ENCODE data around the gene SENP6.
"Not testable (repeated sequence)": the region's sequence is repeated elsewhere in the genome, so short reads cannot be mapped to it uniquely, and the experiment has no call there.

Gene SENP6

DNA sequence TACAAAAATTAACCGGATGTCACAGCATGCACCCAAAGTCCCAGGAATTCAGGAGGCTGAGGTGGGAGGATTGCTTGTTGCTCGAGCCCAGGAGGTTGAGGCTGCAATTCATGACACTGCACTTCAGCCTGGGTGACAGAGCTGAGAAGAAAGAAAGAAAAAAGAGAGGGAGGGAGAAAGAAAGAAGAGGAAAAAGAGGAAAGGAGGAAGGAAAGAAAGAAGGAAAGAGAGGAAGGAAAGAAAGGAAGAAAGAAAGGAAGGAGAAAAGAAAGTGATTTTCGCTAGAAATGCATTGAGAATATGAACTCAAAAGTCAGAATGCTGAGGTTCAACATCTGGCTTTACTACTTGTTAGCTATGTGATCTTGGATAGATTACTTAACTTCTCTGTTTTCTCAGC lies 6.6 kb downstream of the SENP6 start:
- no peak for DNase-seq (ENCODE audit: low read depth)

DNA sequence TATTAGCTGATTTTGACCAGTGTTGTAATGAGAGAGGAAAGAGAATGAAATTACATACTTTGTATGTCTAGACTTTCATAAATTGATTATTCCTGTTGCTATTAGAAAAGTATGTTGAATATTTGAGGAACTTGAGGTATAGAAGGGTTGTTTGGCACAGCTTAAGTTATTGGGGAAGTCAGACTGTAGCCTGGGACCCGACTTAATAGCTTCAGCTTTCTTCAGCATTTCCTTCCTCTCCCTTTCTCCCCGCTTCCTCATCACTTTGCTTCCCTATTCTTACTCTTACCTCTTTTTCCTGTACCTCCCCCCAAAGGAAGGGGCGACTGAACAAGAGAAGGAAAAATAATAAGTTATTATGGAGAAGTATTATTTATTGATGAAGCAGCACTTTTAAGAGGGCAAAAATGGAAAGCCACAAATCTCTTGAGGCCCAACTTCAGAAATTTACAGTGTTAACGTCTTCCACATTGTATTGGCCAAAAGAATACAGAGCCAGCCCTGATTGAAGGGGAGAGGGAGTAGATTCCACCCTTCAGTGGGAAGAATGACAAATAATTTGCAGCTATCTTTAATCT lies 7.4 kb downstream of the SENP6 start:
- DNase-seq (ENCODE audit: low read depth) = no peak

DNA sequence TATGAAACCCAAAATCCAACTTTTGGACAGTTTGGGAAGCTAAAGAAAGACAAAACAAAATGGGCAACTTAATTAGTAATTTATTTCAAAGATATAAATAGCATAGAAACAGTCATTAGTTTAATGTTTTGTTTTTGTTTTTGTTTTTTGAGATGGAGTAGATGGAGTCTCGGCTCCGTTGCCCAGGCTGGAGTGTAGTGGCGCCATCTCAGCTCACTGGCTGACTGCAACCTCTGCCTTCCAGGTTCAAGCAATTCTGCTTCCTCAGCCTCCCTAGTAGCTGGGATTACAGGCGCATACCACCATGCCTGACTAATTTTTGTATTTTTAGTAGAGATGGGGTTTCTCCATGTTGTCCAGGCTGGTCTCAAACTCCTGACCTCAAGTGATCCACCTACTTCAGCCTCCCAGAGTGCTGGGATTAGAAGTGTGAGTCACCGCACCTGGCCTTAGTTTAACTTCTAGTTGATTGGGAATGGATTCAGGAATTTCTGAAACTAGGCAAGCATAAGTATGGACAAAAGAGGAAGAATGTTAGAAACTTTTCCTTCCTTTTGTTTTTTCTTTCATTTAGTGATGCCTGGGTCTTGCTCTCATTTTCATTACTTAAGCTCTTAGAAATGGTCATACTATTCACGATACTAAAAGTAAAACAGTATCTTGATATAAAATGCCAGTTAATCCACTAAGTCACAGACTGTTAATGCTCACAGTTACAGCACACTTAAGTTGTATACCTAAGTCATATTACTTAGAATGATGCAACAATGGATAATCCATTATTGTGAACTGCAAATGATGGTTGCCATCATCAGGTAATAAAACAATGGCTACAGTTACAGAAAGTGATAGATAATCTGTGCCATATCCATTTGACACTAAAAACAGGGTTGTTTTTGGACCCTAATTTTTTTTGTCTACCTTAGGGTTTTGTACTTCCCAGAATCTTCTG lies 8.2 kb downstream of the SENP6 start:
- DNase-seq (ENCODE audit: low read depth) = no peak

DNA sequence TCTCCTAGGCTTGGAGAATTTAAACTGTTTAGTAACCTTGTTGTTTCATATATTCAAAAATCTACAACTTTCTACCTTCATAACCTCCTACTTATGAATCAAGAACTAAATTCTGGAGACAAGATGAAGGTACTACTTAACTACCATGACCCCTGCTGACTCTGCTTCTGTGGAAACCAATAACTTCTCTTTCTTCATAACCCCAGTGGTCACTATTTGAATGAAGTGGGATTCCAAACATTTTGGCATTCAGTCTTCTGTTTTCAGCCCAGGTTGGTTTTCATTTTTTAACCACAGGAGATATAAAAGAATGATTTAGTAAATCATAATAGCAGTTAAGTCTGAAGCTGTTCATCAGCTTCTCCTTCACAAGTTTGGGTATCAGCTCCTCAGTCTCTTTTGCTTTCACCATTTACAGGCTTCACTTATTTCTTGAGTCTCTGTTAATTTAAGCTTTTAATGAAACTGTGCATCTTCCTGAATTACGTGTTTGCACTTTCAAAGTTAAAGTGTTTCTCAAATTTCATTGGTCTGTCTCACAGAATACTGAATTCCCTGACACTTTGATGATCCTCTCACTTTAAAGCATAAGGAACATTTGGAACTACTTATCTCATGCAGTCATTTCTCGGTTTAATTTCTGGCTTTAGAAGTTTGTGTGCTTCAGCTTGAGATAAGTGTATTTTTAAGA lies 9.5 kb downstream of the SENP6 start:
- no peak for DNase-seq (ENCODE audit: low read depth)

DNA sequence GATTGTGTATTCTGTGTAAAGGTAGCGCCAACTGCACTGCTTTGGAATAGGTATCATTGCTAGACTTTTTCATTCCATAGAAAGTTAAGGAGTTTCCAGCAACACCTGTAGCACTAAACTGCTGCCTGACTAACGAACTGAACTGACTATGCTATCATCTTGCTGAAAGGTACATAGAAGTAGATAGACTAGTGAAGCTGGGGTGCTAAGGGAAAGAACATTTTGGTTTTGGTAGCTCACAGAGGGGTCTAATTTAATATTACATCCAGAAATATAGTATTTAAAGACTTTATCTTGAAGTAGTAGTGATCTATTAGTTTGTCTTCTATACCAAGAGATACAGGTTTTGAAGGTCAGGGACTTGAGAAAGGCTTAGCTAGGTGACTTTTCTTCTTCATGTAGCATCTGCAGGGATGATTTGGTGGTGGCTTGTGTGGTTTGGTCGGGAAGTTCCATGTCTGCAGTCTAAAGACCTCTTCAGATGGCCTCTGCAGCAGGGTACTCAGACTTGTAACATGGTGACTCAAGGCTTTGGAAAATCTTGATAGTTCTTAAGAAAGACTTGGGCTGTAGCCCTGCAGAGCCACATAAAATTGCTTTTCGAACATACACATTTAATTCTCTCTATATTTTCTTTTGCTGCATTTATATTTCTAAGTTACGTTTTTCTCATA lies 10.2 kb downstream of the SENP6 start:
- DNase-seq (ENCODE audit: low read depth) = no peak

DNA sequence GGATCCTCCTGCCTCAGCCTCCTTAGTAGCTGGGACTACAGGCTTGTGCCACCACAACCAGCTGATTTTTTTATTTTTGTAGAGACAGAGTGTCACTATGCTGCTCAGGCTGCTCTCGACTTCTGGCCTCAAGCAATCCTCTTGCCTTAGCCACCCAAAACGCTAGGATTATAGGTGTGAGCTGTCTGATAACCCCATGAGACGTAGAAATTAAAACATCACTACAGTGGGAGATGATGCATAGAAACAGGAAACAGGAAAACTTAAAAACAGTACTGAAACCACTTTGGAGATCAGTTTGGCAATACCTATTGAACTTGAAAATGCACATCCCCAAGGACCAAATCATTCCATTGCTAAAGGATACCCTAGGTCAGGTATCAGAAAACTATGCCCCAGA lies 10.8 kb downstream of the SENP6 start:
- DNase-seq (ENCODE audit: low read depth) = no peak

DNA sequence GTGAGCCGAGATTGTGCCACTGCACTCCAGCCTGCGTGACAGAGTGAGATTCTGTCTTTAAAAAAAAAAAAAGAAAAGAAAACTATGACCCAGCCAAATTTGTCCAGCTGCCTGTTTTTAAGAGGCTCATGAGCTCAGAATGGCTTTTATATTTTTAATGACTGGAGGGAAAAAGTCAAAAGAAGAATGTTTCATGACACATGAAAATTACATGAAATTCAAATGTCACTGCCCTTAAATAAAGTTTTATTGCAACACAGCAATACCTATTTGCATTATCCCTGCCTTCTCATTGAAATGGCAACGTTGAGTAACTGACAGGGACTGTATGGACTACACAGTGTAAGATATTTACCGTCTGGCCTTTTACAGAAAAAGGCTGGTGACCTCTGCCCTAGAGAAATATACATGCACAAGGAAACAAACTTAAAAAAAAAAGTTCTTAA lies 11.4 kb downstream of the SENP6 start:
- DNase-seq (ENCODE audit: low read depth) = no peak

DNA sequence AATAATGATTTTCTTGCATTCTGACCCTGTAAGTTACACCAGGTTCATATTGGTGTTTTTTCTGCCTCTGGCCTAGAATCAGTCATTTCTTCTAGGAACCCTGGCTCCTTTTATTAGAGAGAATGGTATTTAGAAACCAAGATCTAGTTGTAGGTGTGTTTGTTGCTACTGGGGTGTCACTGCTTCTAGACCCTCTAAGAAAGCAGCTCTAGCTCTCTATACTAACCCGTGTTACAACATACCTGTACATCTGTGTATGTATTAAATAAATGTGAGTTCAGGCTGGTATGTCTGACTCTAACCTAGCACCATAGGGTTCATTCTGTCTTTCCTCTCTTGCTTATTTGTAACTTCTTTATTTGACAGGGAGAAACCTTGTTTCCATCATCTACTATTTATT lies 16.8 kb downstream of the SENP6 start:
- DNase-seq (ENCODE audit: low read depth) = no peak

DNA sequence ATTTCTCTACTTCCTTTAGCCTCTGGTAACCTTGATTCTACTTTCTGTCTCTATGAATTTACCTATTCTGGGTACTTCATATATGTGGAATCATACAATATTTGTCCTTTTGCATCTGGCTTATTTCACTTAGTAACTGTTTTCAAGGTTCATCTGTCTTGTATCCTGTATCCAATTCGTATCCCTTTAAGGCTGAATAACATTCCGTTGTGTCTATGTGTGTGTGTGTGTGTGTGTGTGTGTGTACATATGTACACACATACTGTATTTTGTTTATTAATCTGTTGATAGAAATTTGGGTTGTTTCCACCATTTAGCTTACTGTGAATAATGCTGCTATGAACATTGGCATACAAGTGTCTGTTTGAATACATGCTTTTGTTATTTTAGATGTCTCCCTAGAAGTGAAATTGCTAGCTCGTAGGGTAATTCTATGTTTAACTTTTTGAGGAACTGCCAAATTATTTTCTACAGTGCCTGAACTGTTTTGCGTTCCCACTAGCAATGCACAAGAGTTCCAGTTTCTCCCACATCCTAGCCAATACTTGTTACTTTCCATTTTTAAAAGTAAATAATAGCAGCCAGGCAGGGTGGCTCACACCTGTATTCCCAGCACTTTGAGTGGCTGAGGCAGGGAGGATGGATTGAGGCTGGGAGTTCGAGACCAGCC lies 17.7 kb downstream of the SENP6 start:
- no peak for DNase-seq (ENCODE audit: low read depth)

DNA sequence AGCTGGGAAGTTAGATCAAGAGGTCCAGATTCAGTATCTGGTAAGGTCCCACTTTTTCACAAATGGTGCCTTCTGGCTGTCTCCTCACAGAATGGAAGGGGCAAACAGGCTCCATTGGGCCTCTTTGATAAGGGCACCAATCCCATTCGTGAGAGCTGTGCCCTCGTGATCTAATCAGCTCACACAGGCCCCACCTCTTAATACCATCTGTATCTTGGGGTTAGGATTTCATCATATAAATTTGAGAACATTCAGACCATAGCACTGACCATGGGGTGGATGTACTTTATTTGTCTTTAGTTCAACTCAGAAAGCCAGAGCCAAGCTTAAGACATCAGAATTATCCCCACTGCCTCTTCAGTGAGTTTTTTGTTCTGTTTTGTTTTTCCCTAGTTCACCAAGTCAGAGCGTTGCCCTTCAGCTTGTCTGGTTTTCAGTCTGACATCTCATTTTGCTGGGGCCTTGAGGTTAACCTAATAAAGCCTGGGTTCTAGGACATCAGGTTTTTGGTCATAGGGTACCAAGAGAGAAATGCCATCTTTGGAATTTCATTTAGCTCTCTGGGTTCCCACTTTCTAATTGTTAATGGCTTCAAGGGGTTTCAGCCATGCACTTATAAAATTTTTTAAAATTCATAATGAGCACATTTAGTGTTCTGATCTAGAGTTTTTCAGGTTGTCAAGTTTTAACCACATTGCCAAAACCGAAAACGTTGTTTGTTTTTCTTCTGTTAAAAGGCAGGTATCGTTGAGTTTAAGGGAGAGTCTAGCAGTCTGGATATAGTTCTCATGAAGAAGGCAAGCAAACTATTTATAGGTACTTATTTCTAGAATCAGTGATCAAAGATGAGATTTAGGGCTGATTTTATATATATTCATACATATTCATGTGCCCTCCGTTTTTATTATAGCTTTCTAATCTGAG lies 19.0 kb downstream of the SENP6 start:
- DNase-seq (ENCODE audit: low read depth) = no peak

DNA sequence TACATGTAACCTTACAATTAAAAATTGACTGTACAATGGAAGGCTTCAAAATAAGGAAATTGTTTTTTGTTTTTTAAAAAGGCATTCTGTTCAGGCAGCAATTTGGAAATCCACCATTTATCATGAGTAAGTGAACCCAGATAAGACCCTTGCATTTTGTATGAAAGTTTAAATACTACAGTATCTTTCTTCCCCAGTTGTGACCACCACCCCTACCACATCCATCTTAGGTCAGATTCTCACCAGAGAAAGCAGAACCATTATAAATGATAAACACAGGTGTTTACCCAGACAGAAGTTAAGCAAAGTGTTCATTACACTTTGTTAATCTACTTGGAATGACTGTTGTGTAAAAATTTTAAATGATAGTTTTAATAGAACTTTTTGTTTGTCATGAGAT lies 20.2 kb downstream of the SENP6 start:
- no peak for DNase-seq (ENCODE audit: low read depth)

DNA sequence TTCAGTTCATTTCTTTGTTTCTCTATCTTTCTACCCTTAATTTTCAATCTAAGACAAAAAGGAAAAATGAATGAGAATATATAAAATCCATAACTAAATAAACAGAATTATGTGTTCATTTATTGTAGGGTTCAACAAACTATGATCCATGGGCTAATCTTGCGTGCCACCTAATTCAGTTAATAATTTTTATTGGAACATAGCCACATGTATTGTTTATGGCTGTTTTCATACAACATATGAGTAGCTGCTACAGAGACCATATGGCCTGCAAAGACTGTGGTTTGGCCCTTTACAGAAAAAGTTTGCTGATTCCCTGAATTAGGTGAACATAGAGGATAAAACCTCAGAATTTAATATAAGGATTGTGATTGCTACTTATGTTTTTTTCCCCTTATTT lies 21.8 kb downstream of the SENP6 start:
- no peak for DNase-seq (ENCODE audit: low read depth)

DNA sequence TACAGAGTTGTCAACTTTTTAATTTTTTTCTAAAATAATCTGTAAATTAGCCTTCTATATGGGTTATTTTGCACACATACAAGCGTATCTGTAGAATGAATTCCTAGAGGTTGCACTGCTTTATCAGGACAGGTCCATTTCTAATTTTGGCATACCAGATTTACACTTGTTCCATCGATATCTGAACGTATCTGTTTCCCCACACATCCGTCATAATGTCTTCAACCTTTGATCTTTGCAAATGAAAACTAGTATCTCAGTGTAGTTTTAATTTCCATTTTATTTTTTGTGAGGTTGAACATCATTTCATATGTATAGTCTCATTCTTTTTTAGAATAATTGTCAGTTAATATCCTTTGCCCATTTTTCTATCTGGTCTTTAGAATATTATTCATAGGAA lies 22.7 kb downstream of the SENP6 start:
- DNase-seq (ENCODE audit: low read depth) = no peak

DNA sequence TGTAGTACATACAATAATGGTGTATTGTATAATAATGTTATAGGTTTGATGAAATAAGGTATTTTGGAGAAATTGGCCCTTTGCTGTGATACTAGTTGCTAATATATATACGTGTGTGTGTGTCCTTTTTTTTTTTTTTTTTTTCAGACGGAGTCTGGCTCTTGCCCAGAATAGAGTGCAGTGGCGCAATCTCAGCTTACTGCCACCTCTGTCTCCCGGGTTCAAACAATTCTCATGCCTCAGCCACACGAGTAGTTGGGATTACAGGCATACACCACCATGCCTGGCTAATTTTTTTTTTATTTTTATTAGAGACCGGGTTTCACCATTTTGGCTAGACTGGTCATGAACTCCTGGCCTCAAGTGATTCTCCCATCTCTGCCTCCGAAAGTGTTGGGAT lies 23.3 kb downstream of the SENP6 start:
- no peak for DNase-seq (ENCODE audit: low read depth)

DNA sequence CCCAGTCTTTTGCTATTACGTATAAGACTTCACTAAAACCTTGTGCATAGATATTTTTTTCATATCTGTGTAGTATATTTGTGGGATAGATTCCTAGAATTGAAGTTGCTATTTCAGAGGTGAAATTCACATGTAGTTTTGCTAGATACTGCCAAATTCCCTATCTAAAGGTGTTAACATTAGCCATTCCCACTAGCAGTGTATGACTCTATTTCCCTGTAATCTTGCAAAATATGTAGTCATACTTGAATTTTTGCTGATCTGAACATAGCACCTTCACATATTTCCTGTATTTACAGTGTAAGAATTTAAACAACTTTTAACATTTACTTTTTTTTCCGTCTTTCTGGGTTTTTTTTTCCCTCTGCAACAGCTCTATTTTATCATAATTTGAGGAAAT lies 24.9 kb downstream of the SENP6 start:
- DNase-seq (ENCODE audit: low read depth) = no peak

DNA sequence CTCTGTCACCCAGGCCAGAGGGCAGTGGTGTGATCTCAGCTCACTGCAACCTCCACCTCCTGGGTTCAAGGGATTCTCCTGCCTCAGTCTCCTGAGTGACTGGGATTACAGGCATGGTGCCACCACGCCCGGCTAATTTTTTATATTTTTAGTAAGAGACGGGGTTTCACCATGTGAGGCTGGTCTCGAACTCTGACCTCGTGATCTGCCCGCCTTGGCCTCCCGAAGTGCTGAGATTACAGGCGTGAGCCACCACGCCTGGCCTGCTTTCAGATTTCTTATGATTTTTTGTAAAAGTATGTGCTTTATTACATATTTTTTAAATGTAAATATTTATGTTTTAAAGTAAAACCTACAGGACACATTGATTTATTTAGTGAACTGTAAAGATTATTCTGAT lies 26.0 kb downstream of the SENP6 start:
- not testable (repeated sequence) for DNase-seq (ENCODE audit: low read depth)

DNA sequence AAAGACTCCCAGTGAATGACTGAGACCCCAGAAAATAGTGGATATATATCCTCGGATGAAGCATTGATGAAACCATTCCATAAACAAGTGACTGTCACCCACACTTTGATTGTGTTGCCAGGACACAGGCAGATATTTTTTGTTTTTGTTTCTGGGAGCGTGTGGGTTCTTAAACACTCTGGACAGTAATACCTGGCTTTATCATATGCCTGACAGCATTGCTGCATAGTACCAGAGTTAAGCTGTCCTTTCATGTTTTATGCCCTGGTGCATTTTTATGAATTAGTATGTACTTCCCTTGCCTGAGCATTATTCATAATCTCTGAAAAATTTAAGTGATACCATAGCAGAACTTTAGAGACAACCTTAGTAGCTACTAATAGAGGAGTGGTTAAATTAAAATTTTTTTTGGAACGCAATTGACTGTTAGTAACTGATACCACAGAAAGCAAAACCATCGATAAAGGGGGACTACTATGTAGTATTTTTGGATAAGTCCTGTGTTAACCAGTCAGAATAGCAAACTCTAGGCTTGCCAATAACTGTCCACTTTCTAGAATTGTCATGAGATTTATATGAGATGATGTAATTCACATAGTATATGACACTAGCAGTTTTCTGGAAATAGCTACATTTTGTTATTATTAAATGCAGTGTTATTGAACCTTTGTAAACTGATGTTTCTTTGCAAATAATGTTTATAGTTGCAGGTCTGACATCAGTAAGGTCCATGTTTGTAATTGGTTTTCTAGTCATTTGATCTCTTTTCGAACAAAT lies 30.4 kb downstream of the SENP6 start:
- no peak for DNase-seq (ENCODE audit: low read depth)

DNA sequence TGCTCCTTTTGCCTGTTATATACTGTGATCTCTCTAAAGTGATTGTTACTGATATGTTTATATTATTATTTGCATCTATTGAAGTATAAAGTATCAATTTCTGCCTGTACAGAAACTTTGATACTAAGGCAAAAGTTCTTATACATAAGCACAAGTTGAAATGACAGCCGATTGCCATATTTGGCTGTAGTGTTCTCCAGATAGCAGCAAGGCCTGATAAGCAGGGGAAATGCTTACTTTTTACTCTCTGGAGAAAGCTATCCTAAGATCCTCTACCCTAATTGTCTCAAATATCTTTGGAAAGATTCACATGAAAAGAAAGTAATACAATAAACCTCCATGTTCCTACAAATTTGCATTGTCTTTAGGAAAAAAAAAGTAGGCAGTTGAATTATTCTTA lies 31.4 kb downstream of the SENP6 start:
- DNase-seq (ENCODE audit: low read depth) = no peak

DNA sequence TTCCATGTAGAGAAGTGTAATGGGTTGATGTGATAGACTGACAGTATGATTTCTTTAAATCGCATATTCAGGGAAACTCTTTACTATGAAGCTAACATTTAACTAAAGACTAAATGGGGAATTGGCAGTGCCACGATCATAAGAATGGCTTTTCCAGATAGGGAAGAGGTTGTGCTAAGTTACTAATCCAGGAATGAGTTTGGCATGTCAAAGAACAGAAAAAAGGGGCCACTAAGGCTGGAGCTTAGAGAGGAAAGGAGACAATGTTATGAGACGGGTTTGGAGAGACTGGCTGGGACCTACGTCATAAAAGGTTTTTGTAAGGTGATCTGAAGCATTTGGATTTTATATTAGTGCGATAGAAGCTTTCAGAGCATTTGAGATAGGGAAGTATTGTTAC lies 40.6 kb downstream of the SENP6 start:
- no peak for DNase-seq (ENCODE audit: low read depth)

DNA sequence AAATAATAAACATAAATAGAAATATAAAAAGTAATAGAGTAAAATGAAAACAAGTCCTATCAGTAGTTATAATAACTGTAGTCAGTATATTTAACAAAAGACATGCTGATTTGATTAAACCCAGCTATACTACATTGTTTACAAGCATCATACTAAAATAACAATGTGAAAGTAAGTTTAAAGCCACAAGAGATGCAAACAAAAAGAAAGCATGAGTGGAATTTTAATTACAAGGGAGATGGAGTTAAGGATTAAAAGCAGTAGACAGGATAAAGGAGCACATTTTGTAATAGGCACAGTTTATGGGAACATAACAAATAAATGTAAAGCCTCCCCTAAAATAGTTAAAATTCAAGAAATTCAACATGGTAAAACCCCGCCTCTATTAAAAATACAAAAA lies 41.5 kb downstream of the SENP6 start:
- no peak for DNase-seq (ENCODE audit: low read depth)
